ENCODE results near the gene GATB.

The GATB gene

DNA sequence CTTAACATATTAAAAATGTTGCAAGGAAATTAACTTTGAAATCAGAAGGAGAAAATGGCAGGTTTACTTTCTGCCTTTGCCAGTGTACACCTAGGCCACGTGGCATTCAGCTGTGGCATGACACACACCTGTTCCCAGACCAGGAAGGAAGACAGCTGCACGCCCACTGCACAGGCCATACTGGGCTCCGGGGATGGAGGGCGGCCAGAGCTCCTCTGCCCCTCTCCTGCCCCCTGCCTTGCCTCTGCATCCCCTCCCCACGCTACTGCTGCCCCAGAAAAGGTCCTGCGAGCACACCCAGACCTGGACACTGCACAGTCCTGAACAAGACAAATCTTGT, 68.4 kb downstream of the GATB start:
- no peak for DNase-seq

DNA sequence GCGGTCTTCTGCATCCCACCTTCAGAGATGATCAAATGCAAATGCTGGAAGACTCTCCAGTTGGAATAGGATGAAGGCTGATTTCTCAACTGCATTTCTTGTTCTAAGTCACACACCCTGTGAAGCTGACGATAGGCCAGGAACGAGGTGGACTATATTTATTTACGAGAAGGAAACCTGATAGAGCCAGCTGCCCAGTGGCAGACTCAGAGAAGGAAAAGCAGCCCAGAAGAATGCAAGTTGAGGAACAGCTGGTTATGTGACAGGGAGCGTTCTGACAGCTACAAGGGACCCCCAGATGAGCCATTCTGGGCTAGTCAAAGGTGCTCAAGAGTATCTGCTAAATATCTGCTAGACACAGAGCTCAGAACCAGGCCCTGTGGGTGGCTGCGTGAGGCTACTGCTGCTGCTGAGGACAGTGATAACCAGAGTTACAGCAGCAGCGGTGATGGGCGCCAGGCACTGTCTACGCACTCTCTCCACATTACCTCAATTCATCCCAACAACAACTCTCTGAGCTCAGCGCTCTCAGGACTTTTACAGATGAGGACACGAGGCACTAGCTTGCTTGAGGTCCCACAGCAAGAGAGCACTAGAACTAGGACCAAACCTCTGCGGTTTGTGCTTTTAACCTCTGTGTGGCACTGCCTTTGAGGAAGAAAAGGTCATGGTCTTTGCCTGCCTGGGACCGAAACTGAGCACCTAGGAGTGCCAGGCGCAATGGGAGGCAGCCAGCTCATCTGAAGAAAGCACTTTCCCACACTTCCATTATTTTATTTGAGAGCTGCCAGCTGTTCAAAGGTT, 69.0 kb downstream of the GATB start:
- DNase-seq, result no peak

DNA sequence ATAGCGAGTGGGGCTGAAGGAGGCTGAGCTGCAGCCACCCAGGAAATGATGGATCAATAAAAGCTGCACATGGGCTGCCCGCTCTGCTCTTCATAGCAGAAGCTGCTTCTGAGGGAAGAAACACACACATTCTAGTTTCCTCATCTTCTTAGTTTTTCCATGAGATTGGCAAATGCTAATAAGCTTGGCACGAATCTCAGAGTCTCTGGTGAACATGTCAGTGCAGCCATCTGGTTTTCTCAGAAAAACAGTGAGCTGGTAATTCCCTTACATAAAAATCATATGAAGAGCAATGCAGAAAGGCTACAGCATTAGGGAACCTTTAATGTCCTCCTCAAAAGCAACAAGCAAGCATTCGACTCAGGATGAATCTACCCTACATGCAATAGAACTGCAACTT, 69.9 kb downstream of the GATB start:
- DNase-seq, result no peak

DNA sequence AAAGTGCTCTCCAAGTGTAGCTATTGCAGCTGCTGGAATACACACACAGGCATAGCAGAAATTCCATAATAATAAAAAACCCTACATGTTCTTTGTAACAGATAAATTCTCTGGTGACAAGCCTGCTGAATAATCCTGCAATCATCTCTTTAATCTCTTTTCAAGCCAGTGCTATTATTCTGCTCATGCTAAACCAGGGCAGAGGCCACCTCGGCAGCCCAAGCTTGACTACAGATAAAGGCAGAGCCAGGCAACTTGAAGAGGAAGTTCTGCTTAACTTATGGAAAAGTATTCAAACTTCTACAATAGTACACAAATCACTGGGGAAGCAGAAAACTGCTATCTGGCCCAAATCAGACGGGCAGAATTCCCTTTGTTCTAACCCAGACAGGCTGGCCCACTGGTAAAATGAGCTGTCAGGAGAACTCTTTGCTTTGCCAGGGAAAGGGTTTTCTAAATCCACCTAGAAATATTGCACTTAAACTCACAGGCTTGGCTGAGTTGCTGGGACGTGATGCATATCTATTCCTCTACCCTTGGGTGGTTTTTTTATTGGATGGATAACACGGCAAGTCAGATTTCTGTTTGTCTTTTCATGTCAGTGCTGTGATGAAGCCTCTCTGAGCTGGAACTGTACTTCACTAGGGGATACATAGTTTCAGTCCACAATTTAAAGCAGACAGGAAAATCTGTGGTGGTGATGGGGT, 70.5 kb downstream of the GATB start:
- no peak for DNase-seq

DNA sequence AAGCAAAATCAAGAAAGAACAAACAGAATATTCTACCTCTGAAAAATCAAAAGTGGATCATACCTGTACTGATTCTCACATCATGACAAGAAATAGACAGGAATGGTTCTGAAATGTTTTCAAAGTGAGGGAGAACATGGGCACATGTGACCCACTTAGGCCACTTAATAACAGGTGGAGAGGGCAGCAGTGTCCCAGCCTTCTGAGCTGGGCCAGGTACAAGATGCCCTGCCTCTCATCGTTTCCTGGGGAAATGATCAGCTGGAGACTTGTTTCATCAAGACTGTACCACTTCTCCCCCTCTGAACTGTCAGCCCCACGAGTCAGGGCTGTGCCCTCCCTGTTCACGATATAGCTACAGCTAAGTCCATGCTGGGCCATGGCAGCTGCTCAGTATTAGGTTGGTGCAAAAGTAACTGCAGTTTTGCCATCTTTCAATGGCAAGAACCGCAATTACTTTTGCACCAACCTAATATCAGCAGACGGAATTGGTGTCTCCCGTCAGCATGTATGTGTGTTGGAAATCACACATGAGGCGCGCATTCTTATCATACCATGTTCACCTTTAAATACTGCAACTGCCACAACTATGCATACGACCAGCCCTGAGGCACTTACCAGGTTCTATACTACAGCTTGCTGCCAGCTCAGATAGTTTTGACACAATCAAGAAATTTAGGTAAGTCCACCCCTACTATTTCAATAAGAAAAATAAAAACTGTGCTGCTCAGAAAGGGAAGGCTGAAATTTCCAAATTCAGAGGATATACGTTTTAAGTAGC, 71.4 kb downstream of the GATB start:
- DNase-seq, result no peak

DNA sequence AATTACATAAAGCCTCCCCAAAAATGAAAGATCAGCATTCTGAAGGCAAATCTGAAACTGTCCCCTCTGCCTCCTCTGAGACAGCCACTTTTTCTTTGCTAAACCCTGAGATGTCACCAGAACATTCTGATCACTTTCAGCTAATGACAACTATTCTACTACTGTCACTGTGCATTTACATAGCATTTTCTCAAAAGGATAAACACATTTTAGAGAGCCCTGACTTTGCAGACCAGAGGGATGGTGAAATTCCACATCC, 72.1 kb downstream of the GATB start:
- DNase-seq, result no peak

DNA sequence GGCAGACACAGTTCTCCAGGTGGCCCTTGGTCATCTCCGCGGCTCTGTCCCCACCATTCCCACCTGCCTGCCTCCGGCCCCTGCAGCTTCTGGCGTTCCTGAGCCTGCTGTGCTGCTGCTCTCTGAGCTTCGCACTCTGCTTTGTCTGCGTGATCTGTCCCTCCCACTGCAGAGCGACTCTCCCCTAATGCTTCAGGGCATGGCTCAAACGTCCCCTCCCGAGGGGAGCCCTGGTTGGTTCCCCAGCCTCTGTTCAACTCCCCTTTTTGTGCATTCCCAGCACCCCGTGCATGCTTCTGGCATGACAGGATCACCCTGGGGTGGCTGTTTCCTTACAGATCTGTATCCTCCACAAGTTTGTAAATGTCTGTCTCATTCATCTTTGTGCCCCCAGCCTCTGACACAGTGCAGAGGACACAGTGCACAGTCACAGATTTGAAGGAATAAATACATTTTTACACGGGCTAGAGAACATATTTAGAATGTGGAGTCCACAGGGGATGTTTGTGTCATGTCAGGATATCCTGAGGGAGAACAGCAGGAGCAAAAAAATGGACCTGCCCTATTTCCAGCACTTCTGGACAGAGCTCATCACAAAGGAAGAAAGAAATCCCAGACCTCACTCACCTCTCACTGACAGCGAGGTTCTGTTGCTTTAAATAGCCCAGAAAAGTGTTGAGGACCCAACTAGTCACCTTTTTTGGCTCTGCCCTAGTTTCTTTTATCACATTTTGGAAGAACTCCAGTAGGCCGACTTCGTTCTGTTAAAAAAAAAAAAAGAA, 72.6 kb downstream of the GATB start:
- no peak for DNase-seq

DNA sequence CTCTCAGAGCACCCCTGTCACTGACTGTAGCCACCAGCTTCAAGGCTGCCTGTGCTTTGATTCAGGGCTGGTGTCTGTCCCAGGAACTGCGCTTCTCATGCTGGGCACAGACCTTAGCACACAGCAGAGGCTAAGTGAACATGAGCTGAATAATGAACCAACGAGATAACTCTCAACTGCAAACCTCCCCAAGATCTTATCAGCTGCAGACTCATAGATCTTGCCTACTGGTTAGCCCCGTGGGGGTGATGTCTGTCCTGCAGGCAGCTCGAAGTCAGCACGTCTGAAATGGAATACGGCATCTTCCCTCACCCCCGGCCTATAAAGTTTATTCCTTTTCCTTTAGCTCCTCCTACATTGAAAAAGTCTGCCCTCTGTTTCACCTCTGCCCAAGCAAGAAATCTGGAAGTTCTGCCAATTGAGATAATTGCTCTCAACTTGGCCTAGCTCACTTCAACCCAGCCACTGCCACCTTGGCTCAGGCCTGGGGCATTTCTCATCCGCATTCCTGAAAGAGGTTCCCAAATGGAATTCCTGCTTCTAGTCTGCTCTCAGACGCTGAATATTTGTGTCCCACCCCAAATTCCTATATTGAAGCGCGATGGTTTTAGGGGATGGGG, 73.7 kb downstream of the GATB start:
- DNase-seq, result no peak

DNA sequence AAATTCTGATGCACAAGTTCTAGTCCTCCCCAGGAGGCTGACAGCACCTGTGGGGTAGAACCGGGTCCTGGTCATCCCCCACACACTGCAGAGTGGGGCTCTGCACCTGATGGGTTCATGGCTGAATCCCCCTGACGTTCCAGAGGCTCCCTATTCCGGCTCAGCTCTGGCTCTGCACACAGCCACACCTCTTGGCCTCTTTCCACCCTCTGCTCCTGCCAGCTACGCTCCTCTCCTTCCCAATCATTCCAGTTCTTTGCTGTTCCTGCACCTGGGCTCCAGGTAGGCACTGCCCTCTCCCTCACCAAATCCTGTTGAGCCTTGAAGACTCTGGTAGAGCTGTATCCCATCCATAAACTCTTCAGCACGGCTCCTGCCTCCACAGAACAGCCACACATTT, 75.5 kb downstream of the GATB start:
- no peak for DNase-seq

DNA sequence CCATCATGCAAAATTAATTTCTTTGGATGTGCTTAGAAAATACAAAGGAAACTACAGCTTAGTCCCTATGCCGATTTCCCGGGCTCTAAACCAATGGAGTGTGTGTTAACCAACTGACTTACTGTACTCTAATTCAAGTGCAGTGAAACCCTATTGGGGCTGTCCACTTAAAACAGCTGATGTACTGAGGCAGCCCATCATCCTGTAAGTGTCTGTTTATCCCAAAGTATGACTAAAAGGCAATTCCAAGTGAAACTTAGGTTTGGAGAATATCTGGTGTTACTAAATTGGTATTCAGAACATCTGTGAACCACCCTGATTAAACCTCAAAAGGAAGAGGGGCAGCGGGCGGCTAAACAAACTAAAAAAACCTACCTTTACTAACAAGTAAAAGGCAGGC, 79.7 kb downstream of the GATB start:
- DNase-seq, result no peak

DNA sequence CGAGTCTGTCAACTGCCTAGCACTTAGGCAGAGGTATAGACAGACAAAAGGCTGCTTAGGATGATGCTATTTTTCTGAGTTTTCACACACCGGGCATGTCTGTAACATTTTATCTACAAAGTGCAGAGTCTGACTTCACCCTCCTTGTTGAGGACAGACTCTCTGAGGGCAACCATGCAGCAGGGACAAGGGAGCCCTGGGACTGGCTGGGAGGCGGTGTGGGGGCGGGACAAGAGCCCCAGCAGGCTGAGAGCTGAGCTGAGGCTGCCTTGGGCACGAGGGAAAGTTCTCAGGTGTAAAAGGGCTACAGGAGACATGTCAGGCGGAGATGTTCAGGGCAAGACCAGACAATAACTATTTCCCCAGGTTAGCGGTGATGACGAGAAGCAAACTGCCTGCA, 81.6 kb downstream of the GATB start:
- DNase-seq, result no peak

DNA sequence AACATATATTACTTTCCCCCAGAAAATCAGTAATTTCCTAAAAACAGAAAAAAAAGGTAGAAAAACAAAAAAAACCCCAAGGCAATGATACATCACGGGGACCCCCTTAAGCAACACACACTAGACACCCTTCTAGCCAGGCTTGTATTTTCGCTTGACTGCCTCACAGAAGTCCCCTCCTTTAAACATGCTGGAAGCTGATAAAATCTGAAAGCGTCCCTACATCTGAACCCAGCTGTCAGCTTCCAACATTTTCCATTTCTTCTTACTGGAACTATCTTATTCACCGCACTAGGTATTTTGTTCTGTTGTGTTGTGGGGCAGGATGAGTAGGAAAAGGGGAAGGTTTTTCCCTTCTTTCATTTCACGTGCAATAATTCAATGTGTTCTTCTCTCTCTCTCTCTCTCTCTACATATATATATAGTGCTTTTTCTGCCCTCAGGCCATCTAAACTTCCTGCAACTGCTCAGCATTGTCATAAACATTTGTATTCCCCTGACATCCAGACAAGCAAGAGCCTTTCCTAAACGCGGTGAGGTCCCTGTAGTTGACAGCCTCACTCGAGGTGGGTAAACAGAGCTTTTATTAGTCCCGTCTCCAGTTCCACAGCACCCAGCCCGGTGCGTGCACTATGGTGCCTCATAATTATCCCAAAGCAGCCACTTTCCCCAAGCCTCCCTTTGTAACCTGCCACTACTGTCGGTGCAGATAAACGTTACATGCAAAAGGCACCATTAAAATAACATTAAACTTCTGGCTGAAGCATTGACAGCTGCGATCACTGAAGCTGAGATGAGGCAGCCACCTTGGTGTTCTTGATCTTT, 82.5 kb downstream of the GATB start:
- DNase-seq, result no peak

DNA sequence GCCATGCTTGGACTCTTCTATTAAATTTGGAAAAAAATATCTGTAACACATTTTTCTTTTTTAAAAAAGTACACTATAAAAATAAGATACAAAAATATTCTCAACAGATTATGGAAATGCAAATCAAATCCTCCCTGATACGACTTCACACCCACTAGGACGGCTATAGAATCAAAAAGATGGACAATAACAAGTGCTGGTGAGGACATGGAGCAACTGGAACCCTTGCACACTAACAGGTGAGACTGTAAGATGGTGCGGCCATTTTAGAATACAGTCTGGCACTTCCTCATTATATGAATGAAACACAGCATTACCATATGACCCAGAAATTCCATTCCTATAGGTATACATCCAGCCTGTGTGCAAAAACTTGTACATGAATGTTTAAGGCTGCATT, 83.6 kb downstream of the GATB start:
- DNase-seq, result no peak

DNA sequence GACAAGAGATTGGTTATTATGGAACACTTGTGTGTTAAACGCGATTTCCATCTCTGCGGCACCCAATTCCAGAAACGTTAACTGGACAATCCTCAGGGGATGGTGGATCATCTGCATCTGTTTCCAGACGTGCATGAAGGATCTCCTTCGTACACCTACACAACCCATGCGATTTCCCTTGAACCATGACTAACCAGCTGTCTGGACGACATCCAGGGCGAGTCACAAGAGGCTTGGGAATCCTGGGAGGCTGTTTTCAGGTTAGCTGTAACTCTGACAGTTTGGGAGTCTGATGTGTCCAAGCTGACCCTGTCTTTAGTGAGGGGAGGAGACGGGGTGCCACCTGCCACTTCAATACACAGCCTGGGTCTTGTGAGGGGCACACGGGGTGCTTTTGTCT, 84.5 kb downstream of the GATB start:
- DNase-seq, result no peak

DNA sequence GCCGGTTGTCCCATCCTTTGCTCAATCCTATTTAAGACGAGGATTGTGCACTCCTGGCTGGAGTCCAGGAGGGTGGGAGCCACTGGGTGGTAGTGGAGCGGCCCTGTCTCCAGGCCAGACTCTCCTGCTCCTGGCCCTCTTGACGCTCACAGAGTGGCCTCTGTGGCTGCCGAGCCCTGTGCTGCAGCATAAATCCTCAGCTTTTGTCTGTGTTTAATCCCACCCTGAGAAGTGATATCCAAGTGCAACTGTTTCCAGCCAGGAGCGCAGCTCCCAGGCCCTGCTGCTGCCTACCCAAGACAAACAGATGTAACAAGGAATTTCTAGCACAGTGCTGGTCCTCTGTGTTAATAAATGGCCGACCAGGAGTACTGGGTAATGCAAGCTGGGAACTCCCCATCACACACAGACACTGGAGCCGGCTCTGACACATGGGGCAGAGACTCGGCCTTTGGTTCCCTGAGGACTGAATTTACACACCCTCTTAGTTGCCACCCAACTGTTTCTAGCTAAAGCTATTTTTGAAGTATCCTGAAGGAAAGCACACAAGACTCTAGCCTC, 85.3 kb downstream of the GATB start:
- no peak for DNase-seq

DNA sequence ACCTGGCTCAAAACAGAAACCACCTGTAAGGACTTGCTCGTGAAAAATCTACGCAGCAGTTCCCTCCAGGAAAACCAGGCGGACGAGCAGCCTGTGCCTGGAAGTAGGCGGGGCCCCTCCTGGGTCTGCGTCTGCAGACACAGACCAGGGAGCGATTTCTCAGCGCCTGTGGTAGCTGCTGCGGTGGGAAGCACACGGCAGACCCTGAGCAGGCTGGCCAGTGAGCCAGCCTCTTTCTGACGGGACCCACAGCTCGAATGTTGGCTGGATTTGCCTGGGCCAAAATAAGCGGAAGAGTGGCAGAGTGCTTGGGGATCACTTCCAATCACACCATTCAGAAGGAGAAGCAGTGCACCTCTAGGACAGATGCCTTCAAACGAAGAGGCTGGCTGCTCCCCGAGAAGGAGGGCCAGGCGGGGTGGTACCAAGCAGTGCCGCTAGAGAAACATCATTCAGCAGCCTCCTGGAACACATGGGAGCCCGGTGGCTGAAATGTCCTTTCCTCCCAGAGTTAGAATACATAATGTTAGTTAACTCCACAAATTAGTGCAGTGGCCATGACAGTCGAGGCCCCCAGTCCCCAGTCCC, 85.9 kb downstream of the GATB start:
- no peak for DNase-seq

DNA sequence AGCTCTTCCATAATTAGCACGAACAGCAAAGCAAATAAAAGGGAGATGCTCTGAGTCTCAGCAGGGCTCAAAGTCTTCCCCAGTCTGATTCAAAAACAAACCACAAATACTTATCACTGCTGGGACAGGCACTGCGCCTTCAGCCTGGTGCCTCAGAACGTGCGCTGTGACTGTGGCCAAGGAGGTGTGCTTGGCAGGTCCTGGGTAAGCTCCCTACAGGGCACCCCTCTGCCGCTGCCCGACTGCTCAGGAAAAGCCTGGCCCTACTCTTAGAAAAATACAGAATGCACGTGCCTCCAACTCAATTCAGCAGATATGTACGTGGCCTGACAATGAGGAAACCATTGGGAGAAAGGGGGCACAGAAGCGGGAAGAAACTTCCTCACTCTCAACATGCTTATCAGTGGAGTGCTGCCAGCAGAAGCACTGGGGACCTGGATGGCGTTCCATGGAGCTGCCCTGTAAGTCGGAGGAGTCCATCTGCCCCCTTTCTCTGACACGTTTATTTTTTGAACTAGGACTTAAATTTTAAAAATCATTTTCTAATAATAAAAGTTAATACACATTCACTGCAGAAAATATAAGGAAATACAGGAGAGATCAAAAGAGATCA, 86.8 kb downstream of the GATB start:
- DNase-seq, result no peak

DNA sequence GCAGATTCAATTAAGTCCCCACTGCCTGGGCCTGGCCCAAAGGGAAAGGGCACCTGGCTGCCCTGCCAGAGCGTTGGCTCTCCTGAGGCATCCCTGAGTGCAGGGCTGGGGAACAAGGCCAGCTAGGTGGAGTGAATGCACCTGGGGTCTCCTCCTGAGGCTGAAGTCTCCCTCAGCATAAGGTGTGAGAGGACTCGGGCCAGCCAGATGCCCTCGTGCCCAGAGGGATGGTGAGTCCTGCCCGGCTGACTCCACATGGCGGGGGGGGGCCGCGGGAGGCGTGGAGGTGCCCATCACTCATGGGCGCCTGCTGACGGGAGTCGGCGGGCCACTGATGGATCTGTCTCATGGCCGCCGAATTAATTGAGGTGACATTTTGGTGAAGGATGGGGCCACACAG, 87.8 kb downstream of the GATB start:
- DNase-seq, result no peak

DNA sequence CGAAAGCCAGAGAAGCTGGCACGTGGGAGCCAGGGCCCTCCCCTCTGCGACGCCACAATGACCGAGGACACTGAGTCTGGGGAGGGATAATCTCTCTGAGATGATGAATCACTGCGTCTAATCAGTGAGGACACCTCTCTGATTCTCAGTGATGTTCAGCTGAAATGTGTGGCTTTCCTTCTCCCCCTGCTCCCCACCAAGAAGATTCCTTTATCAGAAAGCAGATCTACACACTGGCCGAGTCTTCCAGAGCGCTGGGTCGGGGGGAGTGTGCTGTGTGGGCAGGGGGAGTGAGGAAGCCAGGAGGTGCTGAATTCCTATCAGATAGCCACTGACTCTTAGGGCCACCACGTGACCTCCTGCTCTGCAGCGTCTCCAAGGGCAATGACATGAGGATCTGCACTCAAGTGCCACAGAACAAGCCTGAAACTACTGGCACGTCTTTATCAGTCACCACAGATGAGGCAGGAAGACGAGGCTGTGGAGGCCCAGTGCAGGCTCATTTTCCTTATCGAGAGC, 89.2 kb downstream of the GATB start:
- DNase-seq, result no peak

DNA sequence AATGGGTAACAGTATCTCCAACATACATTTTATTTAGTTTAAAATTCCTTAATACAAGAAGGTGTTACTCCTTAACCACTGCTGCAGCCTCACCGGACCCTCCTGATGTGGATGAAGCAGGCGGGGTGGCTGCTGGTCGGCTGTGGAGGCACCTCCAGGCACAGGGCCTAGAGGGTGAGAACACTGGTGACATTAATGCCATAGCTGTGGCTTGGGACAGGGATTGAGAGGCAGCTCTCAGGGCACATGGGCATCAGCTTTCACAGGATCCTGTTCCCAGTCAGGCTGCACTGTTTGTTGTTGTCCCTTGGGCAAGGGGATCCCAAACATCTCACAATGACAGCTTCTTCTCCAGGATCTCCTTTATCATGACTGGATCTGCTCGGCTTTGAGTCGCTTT, 90.0 kb downstream of the GATB start:
- no peak for DNase-seq

DNA sequence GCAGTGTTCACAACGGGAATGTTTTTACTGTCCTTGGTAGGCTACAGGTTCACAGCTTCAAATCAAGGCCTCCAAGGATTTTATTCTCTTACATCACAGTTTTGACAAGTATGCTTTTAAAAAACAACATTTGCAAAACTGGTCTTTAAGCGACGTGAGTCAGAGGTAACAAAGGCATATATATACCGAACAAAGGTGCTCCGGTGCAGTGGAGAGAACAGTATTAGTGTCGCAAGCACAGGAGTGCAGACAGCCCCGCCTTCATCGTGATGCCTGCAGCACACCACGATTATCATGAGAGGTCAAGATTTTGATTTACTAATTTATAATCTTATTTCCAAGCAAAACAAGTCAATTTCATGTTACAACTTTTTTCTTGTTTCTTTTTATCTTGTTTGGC, 90.8 kb downstream of the GATB start:
- no peak for DNase-seq
